ENCODE measurements around the gene OR52E4.

DNA sequence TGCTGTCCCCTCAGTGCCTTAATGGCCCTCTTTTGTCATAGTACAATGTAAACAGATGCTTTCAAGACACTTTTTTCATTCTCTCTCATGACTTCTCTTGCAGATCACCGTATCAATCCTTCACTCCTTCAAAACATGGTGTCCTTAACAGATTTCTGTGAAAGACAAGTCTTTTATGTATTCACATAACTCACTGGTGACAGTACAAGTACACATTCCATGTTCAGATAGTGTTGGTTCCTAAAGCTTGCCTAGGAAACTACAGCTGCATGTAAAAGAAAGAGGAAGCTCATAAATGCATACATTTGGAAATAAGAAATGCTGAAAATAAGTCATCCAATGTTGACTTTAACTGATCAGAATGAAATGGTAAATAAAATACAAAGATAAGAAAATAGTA lies 33.7 kb upstream of the OR52E4 start:
- TF ChIP-seq, protein P1, sequence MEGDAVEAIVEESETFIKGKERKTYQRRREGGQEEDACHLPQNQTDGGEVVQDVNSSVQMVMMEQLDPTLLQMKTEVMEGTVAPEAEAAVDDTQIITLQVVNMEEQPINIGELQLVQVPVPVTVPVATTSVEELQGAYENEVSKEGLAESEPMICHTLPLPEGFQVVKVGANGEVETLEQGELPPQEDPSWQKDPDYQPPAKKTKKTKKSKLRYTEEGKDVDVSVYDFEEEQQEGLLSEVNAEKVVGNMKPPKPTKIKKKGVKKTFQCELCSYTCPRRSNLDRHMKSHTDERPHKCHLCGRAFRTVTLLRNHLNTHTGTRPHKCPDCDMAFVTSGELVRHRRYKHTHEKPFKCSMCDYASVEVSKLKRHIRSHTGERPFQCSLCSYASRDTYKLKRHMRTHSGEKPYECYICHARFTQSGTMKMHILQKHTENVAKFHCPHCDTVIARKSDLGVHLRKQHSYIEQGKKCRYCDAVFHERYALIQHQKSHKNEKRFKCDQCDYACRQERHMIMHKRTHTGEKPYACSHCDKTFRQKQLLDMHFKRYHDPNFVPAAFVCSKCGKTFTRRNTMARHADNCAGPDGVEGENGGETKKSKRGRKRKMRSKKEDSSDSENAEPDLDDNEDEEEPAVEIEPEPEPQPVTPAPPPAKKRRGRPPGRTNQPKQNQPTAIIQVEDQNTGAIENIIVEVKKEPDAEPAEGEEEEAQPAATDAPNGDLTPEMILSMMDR (conservative IDR thresholded peaks at IDR 0.05; ENCODE audit: low read length): no peak
- no peak for TF ChIP-seq EZH2phosphoT487 (IDR thresholded peaks at IDR 0.05; ENCODE audit: borderline replicate concordance, low read depth, low read length)

All from OCI-LY7 (cell line).